SK-N-SH (cell line): ENCODE results near the gene CCN5. TPM values are rescaled to one million over a fixed set of nuclear protein-coding genes. Genes with fewer than 3 reads are reported as not detected.

Experiments used
- CTCF ChIA-PET: fragments of 300-600, 350-600 bp; formaldehyde crosslinking; extraction: SDS; loops from one replicate; lab custom pipeline; 2021; lab: Yijun Ruan, JAX
- POLR2A ChIA-PET: fragments of 350-600 bp; sonication (Branson Sonifier 250); formaldehyde crosslinking; extraction: SDS; loops from one replicate; lab custom pipeline; 2020; ENCODE audit warnings: antibody characterized with exemption, inconsistent platforms; lab: Yijun Ruan, JAX
- DNase-seq: peaks from one replicate; pipeline ENCODE4 v3.0.0; 2012
- H2AFZ ChIP-seq: fragments of 200-600 bp; sonication (generic); 2 replicates; pipeline ENCODE4 v1.8.1; 2016; ENCODE audit warnings: antibody characterized with exemption, mild to moderate bottlenecking, low read depth
- H3F3A ChIP-seq: fragments of 200-600 bp; sonication (generic); replicated peaks from 2 replicates; pipeline ENCODE3; 2016; ENCODE audit warnings: antibody characterized with exemption, mild to moderate bottlenecking; ENCODE audit not compliant: insufficient read depth
- H3K27ac ChIP-seq, 2 experiments: fragments of 200-500 bp in 1 of 2; fragments of 200-600 bp in 1 of 2; sonication (Bioruptor generic) in 1 of 2; sonication (generic), shearing (Covaris generic) in 1 of 2; 2 replicates each; pipeline versions ENCODE4 v1.5.1 to v1.6.1; 2014 to 2016; ENCODE audit warnings: low read depth in 2 of 2, inconsistent platforms in 1 of 2, low read length in 1 of 2, mild to moderate bottlenecking in 1 of 2, mixed read lengths in 1 of 2
- H3K27me3 ChIP-seq: fragments of 200-600 bp; sonication (generic), shearing (Covaris generic); 2 replicates; pipeline ENCODE4 v1.6.1; 2016; ENCODE audit warnings: mixed run types; ENCODE audit not compliant: insufficient read depth
- H3K36me3 ChIP-seq, 2 experiments: fragments of 200-500 bp in 1 of 2; fragments of 200-600 bp in 1 of 2; sonication (Bioruptor generic) in 1 of 2; sonication (generic) in 1 of 2; replicated peaks in 1 of 2; 2 replicates each; pipeline versions ENCODE3 to v1.5.1; 2014 to 2016; ENCODE audit warnings: low read length in 1 of 2, mild to moderate bottlenecking in 1 of 2; ENCODE audit not compliant: insufficient read depth in 2 of 2, control insufficient read depth in 1 of 2
- H3K4me1 ChIP-seq, 2 experiments: fragments of 200-500 bp in 1 of 2; fragments of 200-600 bp in 1 of 2; sonication (Bioruptor generic) in 1 of 2; sonication (generic), shearing (Covaris generic) in 1 of 2; 2 replicates each; pipeline versions ENCODE4 v1.5.1 to v1.6.1; 2014 to 2016; ENCODE audit warnings: low read depth in 1 of 2, low read length in 1 of 2, mixed run types in 1 of 2; ENCODE audit not compliant: insufficient read depth in 2 of 2, control insufficient read depth in 1 of 2
- H3K4me2 ChIP-seq: fragments of 200-600 bp; sonication (generic), shearing (Covaris generic); 2 replicates; pipeline ENCODE4 v1.6.1; 2017; ENCODE audit warnings: mixed run types
- H3K4me3 ChIP-seq, 2 experiments: fragments of 200-500 bp in 1 of 2; fragments of 200-600 bp in 1 of 2; sonication (Bioruptor generic) in 1 of 2; sonication (generic), shearing (Covaris generic) in 1 of 2; 2 replicates each; pipeline versions ENCODE4 v1.5.1 to v1.8.1; 2014 to 2016; ENCODE audit warnings: low read depth in 2 of 2, inconsistent platforms in 1 of 2, low read length in 1 of 2, mild to moderate bottlenecking in 1 of 2, mixed read lengths in 1 of 2, moderate library complexity in 1 of 2
- H3K79me2 ChIP-seq: fragments of 200-600 bp; sonication (generic); 2 replicates; pipeline ENCODE4 v1.8.1; 2017; ENCODE audit warnings: mild to moderate bottlenecking; ENCODE audit not compliant: insufficient read depth
- H3K9ac ChIP-seq: fragments of 200-600 bp; sonication (generic); 2 replicates; pipeline ENCODE4 v1.6.1; 2017; ENCODE audit warnings: mixed run types
- H3K9me2 ChIP-seq: fragments of 200-600 bp; sonication (generic); 2 replicates; pipeline ENCODE4 v1.6.1; 2017; ENCODE audit warnings: mixed run types
- H3K9me3 ChIP-seq: fragments of 200-600 bp; sonication (generic); 2 replicates; pipeline ENCODE4 v1.6.1; 2017; ENCODE audit warnings: mixed run types, mild to moderate bottlenecking, moderate library complexity
- H4K20me1 ChIP-seq: fragments of 200-600 bp; sonication (generic); 2 replicates; pipeline ENCODE4 v1.6.1; 2017; ENCODE audit warnings: mild to moderate bottlenecking, mixed run types; ENCODE audit not compliant: insufficient read depth
- CHD2 ChIP-seq: fragments of 150-350 bp; IDR thresholded peaks from 2 replicates; pipeline ENCODE4 v1.6.1; 2018; ENCODE audit warnings: low read length; ENCODE audit not compliant: partially characterized antibody
- ELF1 ChIP-seq: IDR thresholded peaks from 2 replicates; pipeline ENCODE4 v1.4.0; 2012
- EP300 ChIP-seq, 2 experiments: IDR thresholded peaks; 2 replicates each; pipeline versions ENCODE4 v1.4.0 to v1.6.1; 2012; ENCODE audit warnings: borderline replicate concordance in 1 of 2, low read depth in 1 of 2, low read length in 1 of 2
- EZH2phosphoT487 ChIP-seq: fragments of 200-600 bp; sonication (generic); IDR thresholded peaks from 2 replicates; pipeline ENCODE4 v1.6.1; 2017; ENCODE audit warnings: low read depth, mixed run types, mild to moderate bottlenecking, antibody characterized with exemption, moderate library complexity, borderline replicate concordance
- FOSL2 ChIP-seq: IDR thresholded peaks from 2 replicates; pipeline ENCODE4 v1.4.0; 2012; ENCODE audit warnings: low read depth, mild to moderate bottlenecking, moderate library complexity, borderline replicate concordance
- FOXJ3 ChIP-seq: sonication (generic); formaldehyde crosslinking; IDR thresholded peaks from 2 replicates; pipeline ENCODE4 v1.5.1; 2020; ENCODE audit warnings: mild to moderate bottlenecking, missing genetic modification reagents
- GABPA ChIP-seq: IDR thresholded peaks from 2 replicates; pipeline ENCODE4 v1.4.0; 2012; ENCODE audit warnings: low read depth, mild to moderate bottlenecking
- GATA2 ChIP-seq: sonication (generic); formaldehyde crosslinking; IDR thresholded peaks from 2 replicates; pipeline ENCODE4 v1.5.0; 2020; ENCODE audit warnings: mild to moderate bottlenecking, missing genetic modification reagents
- MEF2A ChIP-seq: IDR thresholded peaks from 2 replicates; pipeline ENCODE4 v1.4.0; 2012; ENCODE audit warnings: low read depth, borderline replicate concordance
- NRF1 ChIP-seq: IDR thresholded peaks from 2 replicates; pipeline ENCODE4 v1.6.1; 2012; ENCODE audit warnings: low read depth, mild to moderate bottlenecking, low read length
- POLR2AphosphoS5 ChIP-seq: IDR thresholded peaks from 2 replicates; pipeline ENCODE4 v1.6.1; 2012; ENCODE audit warnings: low read depth, low read length
- RCOR1 ChIP-seq: fragments of 150-350 bp; IDR thresholded peaks from 2 replicates; pipeline ENCODE4 v1.6.1; 2017; ENCODE audit warnings: antibody characterized with exemption, low read length
- RFX5 ChIP-seq: IDR thresholded peaks from 2 replicates; pipeline ENCODE4 v1.6.1; 2012; ENCODE audit warnings: mild to moderate bottlenecking, improper control_type of control experiment, low read length
- RXRA ChIP-seq: IDR thresholded peaks from 2 replicates; pipeline ENCODE4 v1.4.0; 2012; ENCODE audit warnings: low read depth, mild to moderate bottlenecking, borderline replicate concordance
- SIN3A ChIP-seq: IDR thresholded peaks from 2 replicates; pipeline ENCODE4 v1.6.1; 2012; ENCODE audit warnings: low read depth, mild to moderate bottlenecking, low read length, moderate library complexity, borderline replicate concordance
- SMC3 ChIP-seq: IDR thresholded peaks from 2 replicates; pipeline ENCODE4 v1.6.1; 2012; ENCODE audit warnings: low read depth, low read length, improper control_type of control experiment
- TAF1 ChIP-seq: IDR thresholded peaks from 2 replicates; pipeline ENCODE4 v1.6.1; 2012; ENCODE audit warnings: low read depth, mild to moderate bottlenecking, low read length, moderate library complexity, borderline replicate concordance
- TCF12 ChIP-seq: IDR thresholded peaks from 2 replicates; pipeline ENCODE4 v1.4.0; 2012
- TEAD4 ChIP-seq: IDR thresholded peaks from 2 replicates; pipeline ENCODE4 v1.4.0; 2012; ENCODE audit warnings: mild to moderate bottlenecking, borderline replicate concordance; ENCODE audit not compliant: insufficient read depth
- WGBS: methylation state at CpG from one replicate; pipeline ENCODE4 v1.1.6; 2017; ENCODE audit warnings: low lambda C conversion rate; 5-methylcytosine and 5-hydroxymethylcytosine counted together
- polyA plus RNA-seq, 3 experiments: library from polyadenylated mRNA; depleted of rRNA; stranded (reverse); fragments of >200 nt; gene quantifications; 2 replicates each; pipeline ENCODE4 v1.2.3, GENCODE V29; 2012
- TF ChIP-seq, protein P1 (sequence below): fragments of 150-350 bp; IDR thresholded peaks from 2 replicates; pipeline ENCODE4 v1.6.1; 2017; ENCODE audit warnings: antibody characterized with exemption, low read length, low read depth, borderline replicate concordance
- TF ChIP-seq, protein P2 (sequence below): IDR thresholded peaks from 2 replicates; pipeline ENCODE4 v1.4.0; 2012; ENCODE audit warnings: low read depth, borderline replicate concordance
- TF ChIP-seq, protein P3 (sequence below): IDR thresholded peaks from 2 replicates; pipeline ENCODE4 v1.4.0; 2012; ENCODE audit warnings: low read depth
- TF ChIP-seq, protein P4 (sequence below): IDR thresholded peaks from 2 replicates; pipeline ENCODE4 v1.4.0; 2012; ENCODE audit warnings: low read depth, borderline replicate concordance
- TF ChIP-seq, protein P5 (sequence below): IDR thresholded peaks from 2 replicates; pipeline ENCODE4; 2012

CCN5 gene
- polyA plus RNA-seq, 1 of the 3 experiments (the other 2 are of a cell fraction): 0.05 TPM

GRCh38 chr20:44728801-44729443 is 13.8 kb downstream of the CCN5 start (continued):
- TF ChIP-seq, protein P1, sequence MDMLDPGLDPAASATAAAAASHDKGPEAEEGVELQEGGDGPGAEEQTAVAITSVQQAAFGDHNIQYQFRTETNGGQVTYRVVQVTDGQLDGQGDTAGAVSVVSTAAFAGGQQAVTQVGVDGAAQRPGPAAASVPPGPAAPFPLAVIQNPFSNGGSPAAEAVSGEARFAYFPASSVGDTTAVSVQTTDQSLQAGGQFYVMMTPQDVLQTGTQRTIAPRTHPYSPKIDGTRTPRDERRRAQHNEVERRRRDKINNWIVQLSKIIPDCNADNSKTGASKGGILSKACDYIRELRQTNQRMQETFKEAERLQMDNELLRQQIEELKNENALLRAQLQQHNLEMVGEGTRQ: no peak
- TF ChIP-seq SIN3A: no peak
- TF ChIP-seq FOSL2: peak; percentile 79
- TF ChIP-seq, protein P2, sequence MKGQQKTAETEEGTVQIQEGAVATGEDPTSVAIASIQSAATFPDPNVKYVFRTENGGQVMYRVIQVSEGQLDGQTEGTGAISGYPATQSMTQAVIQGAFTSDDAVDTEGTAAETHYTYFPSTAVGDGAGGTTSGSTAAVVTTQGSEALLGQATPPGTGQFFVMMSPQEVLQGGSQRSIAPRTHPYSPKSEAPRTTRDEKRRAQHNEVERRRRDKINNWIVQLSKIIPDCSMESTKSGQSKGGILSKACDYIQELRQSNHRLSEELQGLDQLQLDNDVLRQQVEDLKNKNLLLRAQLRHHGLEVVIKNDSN: peak; percentile 25; the same call in 1 of the 2 replicates
- TF ChIP-seq SMC3: no peak
- TF ChIP-seq RFX5: no peak
- TF ChIP-seq, protein P3, sequence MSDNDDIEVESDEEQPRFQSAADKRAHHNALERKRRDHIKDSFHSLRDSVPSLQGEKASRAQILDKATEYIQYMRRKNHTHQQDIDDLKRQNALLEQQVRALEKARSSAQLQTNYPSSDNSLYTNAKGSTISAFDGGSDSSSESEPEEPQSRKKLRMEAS: peak; percentile 62; the same call in 1 of the 2 replicates
- no peak for TF ChIP-seq ELF1
- TF ChIP-seq TAF1: no peak
- peak; percentile 11 for TF ChIP-seq CHD2

DNA sequence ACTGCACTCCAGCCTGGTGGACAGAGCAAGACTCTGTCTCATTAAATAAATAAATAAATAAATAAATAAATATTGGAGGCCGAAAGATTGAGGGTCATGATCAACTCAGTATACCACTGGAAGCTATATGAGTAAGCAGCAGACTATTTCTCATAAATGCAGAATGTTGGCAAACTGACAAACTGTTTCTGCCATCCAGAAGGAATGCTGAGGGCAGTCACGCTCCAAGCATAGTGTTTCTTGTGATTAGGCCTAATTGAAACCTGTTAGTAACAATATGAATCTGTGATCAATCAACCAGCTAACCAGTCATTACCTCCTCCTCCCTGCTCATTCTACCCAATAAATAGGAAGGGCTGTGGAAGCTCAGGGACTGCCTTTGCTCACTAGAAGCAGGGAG is 15.3 kb downstream of the CCN5 start:
- CTCF ChIA-PET: interaction anchor here (1.0 to 9.0 kb wide), 4 partner anchors 11 to 47 kb away, joined by 3 to 183 read pairs (median 10); no protein-coding TSS in a partner anchor
- TF ChIP-seq GABPA: no peak
- no peak for TF ChIP-seq FOXJ3 (CRISPR knock-in tag)
- no peak for TF ChIP-seq TAF1
- peak; percentile 54; the same call in 1 of the 2 replicates for TF ChIP-seq RXRA
- peak; percentile 76; the same call in 1 of the 2 replicates for TF ChIP-seq TEAD4
- TF ChIP-seq, protein P4, sequence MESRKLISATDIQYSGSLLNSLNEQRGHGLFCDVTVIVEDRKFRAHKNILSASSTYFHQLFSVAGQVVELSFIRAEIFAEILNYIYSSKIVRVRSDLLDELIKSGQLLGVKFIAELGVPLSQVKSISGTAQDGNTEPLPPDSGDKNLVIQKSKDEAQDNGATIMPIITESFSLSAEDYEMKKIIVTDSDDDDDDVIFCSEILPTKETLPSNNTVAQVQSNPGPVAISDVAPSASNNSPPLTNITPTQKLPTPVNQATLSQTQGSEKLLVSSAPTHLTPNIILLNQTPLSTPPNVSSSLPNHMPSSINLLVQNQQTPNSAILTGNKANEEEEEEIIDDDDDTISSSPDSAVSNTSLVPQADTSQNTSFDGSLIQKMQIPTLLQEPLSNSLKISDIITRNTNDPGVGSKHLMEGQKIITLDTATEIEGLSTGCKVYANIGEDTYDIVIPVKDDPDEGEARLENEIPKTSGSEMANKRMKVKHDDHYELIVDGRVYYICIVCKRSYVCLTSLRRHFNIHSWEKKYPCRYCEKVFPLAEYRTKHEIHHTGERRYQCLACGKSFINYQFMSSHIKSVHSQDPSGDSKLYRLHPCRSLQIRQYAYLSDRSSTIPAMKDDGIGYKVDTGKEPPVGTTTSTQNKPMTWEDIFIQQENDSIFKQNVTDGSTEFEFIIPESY: no peak
- TF ChIP-seq, protein P5, sequence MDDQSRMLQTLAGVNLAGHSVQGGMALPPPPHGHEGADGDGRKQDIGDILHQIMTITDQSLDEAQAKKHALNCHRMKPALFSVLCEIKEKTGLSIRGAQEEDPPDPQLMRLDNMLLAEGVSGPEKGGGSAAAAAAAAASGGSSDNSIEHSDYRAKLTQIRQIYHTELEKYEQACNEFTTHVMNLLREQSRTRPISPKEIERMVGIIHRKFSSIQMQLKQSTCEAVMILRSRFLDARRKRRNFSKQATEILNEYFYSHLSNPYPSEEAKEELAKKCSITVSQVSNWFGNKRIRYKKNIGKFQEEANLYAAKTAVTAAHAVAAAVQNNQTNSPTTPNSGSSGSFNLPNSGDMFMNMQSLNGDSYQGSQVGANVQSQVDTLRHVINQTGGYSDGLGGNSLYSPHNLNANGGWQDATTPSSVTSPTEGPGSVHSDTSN: peak; percentile 85
- TF ChIP-seq NRF1: no peak
- TF ChIP-seq GATA2: no peak
- TF ChIP-seq SMC3: no peak
- TF ChIP-seq RFX5: no peak
- no peak for TF ChIP-seq SIN3A
- no peak for TF ChIP-seq MEF2A
- peak; percentile 47; the same call in 1 of the 2 replicates for TF ChIP-seq POLR2AphosphoS5
- no peak for TF ChIP-seq EZH2phosphoT487
- TF ChIP-seq TCF12: peak; percentile 81
- TF ChIP-seq, protein P1: no peak
- no peak for TF ChIP-seq RCOR1
- peak in 1 of 2 experiments; percentile 64; a peak in 1 of 4 replicates for TF ChIP-seq EP300 (IDR thresholded peaks at IDR 0.05; ENCODE audit: borderline replicate concordance in 1 of 2, low read depth in 1 of 2, low read length in 1 of 2)

More for the DNA sequence above, 15.3 kb downstream of the CCN5 start:
- no peak for DNase-seq
- H3K4me3 ChIP-seq: no peak overlapping the region
- no peaks in the 10 kb centered on the region for H3K79me2 ChIP-seq
- peaks cover 21% of the 10 kb centered on the region for H3F3A ChIP-seq
- no peaks in the 10 kb centered on the region for H3K27me3 ChIP-seq
- no peak overlapping the region for H3K4me2 ChIP-seq
- no peak overlapping the region; the same call in 1 of the 2 replicates for H2AFZ ChIP-seq
- no peaks in the 10 kb centered on the region for H4K20me1 ChIP-seq
- H3K4me1 ChIP-seq: peaks cover 19 to 21% of the 10 kb centered on the region in 2 experiments
- H3K9me3 ChIP-seq: no peaks in the 10 kb centered on the region
- 16% methylated on average over 2 of the region's 2 CpGs for WGBS
- no peak overlapping the region for H3K9ac ChIP-seq
- H3K9me2 ChIP-seq: no peaks in the 10 kb centered on the region
- H3K36me3 ChIP-seq: no peaks in the 10 kb centered on the region
- H3K27ac ChIP-seq: peak overlapping the region; percentile 14 to 77; a peak in 2 of 4 replicates
- POLR2A ChIA-PET: no interaction called here
